RWPE2 (cell line): ENCODE data around the gene ZNF219.

Source experiments
- ATAC-seq: fragments of 200-7000 bp; cut with Tn5 transposase; 3 replicates; pipeline ENCODE4 v1.9.1; 2021; ENCODE audit warnings: low read depth
- DNase-seq: peaks from one replicate; pipeline ENCODE4 v3.0.0-alpha.2; 2020; ENCODE audit warnings: low spot score
- H3K27ac ChIP-seq: fragments of 450-650 bp; 2 replicates; pipeline ENCODE4 v1.5.1; 2017; ENCODE audit warnings: mild to moderate bottlenecking; ENCODE audit not compliant: poor library complexity, severe bottlenecking
- H3K27me3 ChIP-seq: fragments of 250-450 bp; sonication (Bioruptor Pico); 2 replicates; pipeline ENCODE4 v1.5.1; 2021; ENCODE audit warnings: mild to moderate bottlenecking, moderate library complexity; ENCODE audit not compliant: insufficient read depth, poor library complexity, severe bottlenecking
- H3K36me3 ChIP-seq: fragments of 250-450 bp; sonication (Bioruptor Pico); 2 replicates; pipeline ENCODE4 v1.5.1; 2020; ENCODE audit warnings: low read depth, mild to moderate bottlenecking, moderate library complexity
- H3K4me1 ChIP-seq: fragments of 250-450 bp; sonication (Bioruptor Pico); 2 replicates; pipeline ENCODE4 v1.5.1; 2021; ENCODE audit warnings: mild to moderate bottlenecking, moderate library complexity; ENCODE audit not compliant: insufficient read depth, poor library complexity, severe bottlenecking
- H3K4me3 ChIP-seq: fragments of 250-450 bp; sonication (Bioruptor Pico); 2 replicates; pipeline ENCODE4 v1.5.1; 2021; ENCODE audit warnings: mild to moderate bottlenecking, moderate library complexity; ENCODE audit not compliant: severe bottlenecking
- H3K9me3 ChIP-seq: fragments of 250-450 bp; sonication (Bioruptor Pico); 2 replicates; pipeline ENCODE4 v1.5.1; 2021; ENCODE audit warnings: mild to moderate bottlenecking, moderate library complexity; ENCODE audit not compliant: severe bottlenecking
- CTCF ChIP-seq: fragments of 450-650 bp; IDR thresholded peaks from one replicate; pipeline ENCODE4 v1.5.1; 2017; ENCODE audit warnings: mild to moderate bottlenecking, moderate library complexity; ENCODE audit not compliant: poor library complexity, severe bottlenecking

Gene ZNF219

GRCh38 chr14:21090194-21090939, 8.1 kb downstream of the ZNF219 start:
- H3K27me3 ChIP-seq = no peaks in the 10 kb centered on the region
- ATAC-seq = no peak
- peaks cover 29% of the 10 kb centered on the region for H3K36me3 ChIP-seq
- H3K9me3 ChIP-seq = no peaks in the 10 kb centered on the region
- H3K4me1 ChIP-seq = no peaks in the 10 kb centered on the region
- no peak for DNase-seq
- H3K4me3 ChIP-seq = no peak overlapping the region
- TF ChIP-seq CTCF = peak; percentile 46
- H3K27ac ChIP-seq = no peak overlapping the region

GRCh38 chr14:21089877-21090193, 8.6 kb downstream of the ZNF219 start:
- TF ChIP-seq CTCF = no peak
- Histone ChIP-seq H3K27ac (no peak overlapping the region), H3K4me3 (no peak overlapping the region), H3K27me3 (no peaks in the 10 kb centered on the region), H3K9me3 (no peaks in the 10 kb centered on the region), H3K4me1 (no peaks in the 10 kb centered on the region), H3K36me3 (peaks cover 34% of the 10 kb centered on the region)
- no peak for DNase-seq
- ATAC-seq = no peak

- TF ChIP-seq CTCF = no peak
- DNase-seq (no peak), ATAC-seq (no peak)
- H3K36me3 ChIP-seq = peaks cover 34% of the 10 kb centered on the region
- H3K4me1 ChIP-seq = no peaks in the 10 kb centered on the region
- H3K27me3 ChIP-seq = no peaks in the 10 kb centered on the region
- no peaks in the 10 kb centered on the region for H3K9me3 ChIP-seq
- no peak overlapping the region for H3K27ac ChIP-seq
- no peak overlapping the region for H3K4me3 ChIP-seq
These were observed 9.2 kb downstream of the ZNF219 start for GRCh38 chr14:21089271-21089670.

DNA sequence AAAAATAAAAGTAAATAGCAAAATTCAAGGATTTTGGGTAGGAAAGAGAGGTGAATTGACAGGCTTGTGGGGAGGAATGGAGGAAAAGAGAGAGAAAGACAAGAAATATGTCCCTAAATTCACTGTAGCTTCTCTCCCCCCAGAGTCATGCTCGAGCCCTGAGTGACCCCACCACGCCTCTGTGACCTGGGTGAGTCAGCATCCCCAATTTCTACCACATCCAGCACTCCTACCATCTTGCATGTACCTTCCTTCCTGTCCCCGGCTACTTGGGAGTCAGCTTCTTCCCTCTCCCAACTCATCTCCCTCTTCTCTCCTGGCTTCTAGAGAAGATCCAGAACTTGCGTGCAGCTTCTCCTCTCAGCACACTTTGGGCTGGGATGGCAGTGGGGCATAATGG, 9.8 kb downstream of the ZNF219 start:
- Histone ChIP-seq H3K36me3 (peaks cover 34% of the 10 kb centered on the region), H3K4me1 (no peaks in the 10 kb centered on the region), H3K4me3 (no peak overlapping the region), H3K27ac (no peak overlapping the region), H3K9me3 (no peaks in the 10 kb centered on the region), H3K27me3 (no peaks in the 10 kb centered on the region)
- TF ChIP-seq CTCF = no peak
- DNase-seq (no peak), ATAC-seq (no peak)

DNA sequence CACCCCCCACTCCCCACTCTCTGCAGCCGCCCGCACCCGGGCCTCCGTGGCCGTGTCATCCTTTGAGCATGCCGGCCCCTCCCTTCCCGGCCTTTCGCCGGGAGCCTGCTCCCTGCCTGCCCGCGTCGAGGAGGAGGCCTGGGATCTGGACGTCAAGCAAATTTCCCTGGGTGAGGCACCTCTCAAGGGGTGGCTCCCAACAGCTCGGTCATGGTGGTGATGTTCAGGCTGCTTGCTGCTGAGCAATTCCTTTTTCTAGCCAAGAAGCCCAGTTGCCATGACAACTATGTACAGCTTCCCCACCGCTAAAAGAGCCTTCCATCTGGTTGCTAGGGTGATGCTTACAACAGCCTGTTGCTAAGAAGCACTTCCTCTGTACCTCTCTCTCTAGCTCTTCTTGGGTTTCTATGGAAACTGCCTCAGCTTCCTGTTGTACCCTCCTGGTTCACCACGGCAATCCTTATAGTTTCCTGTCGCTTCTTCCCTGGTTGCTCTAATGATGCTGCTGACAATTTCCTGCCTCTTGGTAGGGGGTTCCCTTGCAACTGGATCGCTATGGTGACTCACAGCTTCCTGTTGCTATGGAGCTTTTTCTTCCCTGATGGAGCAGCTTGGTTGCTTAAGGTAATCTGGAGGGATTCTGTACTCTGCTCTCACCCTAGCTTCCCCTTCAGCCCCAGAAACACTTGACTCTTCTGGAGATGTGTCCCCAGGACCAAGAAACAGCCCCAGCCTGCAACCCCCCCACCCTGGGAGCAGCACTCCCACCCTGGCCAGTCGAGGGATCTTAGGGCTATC, 11.0 kb downstream of the ZNF219 start:
- H3K27ac ChIP-seq = no peak overlapping the region
- DNase-seq (no peak), ATAC-seq (peak; percentile 63)
- H3K36me3 ChIP-seq = peaks cover 33% of the 10 kb centered on the region
- no peaks in the 10 kb centered on the region for H3K27me3 ChIP-seq
- no peaks in the 10 kb centered on the region for H3K9me3 ChIP-seq
- no peaks in the 10 kb centered on the region for H3K4me1 ChIP-seq
- TF ChIP-seq CTCF = no peak
- no peak overlapping the region for H3K4me3 ChIP-seq
